Limb (tissue), 2 donors: Measurements from ENCODE around the gene PLIN1.

Experiments used
- DNase-seq, 2 donors: peaks; one replicate each; pipeline ENCODE4 v3.0.0-alpha.2; 2016; ENCODE audit errors: extremely low spot score in 2 of 2

PLIN1 gene

DNA sequence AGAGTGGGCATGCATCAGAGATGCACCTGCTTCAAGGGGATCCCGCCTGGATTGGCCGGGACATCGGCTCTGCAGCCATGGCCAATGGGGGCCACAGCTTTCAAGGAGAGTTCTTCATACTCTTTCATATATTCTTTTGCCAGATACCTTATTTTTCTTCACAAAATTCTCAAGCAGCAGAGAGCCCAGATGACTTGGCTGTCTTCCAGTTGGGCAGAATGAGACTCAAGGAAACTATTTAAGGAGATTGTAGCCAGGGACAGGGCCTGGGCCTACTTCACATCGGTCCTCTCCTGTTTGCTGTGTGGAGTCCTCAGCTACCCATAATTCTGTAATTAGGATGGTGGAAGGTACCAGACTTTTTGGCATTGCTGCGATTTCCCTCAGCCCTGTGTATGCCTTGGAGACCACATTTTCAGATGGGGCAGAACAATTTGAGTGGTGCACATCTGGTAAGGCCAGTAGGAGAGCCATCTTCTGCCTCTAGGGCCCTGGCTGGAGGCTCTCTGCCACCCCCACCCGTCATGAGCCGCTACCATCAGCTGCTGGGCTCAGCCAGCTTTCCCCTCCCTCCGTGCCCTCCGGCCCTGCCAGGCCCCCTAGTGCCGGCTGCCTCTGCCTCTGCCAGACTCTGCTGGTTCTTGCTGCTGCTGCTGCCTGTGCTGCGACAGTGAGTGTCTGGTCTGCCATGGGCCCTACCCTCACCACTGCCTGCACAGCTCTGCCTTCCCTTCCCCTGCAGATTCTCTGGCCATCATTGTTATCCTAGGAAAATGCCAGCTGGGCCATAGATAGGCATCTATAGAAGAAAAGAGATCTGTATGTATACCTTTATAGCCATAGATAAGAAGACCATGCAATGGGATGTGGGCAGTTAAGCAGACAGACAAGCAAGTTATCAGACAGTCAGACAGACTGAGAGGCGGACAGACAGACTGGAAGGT is 6.7 kb downstream of the PLIN1 start:
- no peak for DNase-seq

DNA sequence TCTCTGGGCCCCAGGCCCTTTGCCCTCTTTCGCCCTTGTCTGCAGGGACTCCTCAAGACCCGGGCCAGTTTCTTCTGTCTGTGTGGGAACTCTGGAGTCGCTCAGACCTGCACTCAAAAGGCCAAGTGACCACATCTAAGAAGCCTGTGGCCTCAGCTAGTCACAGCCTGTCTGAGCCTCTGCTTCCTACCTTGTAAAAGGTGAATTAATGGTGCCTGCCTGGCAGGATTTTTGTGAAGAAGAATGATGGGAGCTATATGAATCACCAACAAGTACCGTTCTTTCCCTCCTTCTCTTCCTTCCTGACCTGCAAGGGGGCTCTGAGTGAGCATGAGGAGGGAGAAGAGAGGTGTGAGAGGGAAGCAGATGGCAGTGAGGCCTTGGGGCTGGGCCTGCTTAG is 7.5 kb downstream of the PLIN1 start:
- DNase-seq = no peak

DNA sequence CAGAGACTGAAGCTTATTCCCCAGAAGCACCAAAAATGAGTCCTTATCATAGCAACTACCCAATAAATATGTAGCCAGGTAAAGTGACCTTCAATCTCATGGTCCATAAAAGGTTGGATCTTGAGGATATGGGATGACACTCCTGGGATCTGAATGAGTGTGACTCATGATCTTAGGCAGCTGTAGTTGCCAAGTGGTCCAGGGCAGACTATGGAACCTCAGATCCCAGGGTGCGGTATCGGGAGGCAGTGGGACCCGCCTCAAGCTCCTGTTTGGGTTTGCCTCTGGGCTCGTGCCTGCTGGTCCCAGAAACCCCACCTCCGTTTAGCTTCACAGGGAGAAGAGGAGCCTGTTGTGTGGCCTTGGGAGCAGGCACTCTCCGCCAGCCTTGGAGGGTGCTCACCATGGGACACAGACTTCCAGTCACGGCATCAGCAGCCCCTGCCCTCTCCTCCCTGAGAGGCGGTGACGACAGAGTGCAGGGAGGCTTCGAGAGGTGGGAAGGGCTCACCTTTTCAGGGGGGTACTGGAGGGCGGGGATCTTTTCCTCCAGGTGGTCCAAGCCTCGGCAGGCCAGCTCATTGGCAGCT is 8.1 kb downstream of the PLIN1 start:
- no peak for DNase-seq

DNA sequence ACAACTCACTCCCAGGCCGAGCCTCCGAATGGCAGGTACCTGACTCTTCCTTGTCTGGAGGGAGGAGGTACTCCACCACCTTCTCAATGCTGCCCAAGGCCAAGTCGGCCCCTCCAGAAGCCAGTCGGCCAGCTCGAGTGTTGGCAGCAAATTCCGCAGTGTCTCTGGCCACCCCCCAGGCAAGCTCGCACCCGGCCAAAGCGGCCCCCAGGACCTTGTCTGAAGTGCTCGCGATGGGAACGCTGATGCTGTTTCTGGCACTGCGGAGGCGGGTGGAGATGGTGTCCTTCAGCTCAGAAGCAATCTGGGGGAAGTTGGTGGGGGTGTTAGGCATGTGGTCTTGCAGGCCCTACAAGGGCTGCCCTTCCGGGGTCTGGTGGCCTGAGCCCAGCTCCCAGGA is 9.2 kb downstream of the PLIN1 start:
- DNase-seq = no peak

DNA sequence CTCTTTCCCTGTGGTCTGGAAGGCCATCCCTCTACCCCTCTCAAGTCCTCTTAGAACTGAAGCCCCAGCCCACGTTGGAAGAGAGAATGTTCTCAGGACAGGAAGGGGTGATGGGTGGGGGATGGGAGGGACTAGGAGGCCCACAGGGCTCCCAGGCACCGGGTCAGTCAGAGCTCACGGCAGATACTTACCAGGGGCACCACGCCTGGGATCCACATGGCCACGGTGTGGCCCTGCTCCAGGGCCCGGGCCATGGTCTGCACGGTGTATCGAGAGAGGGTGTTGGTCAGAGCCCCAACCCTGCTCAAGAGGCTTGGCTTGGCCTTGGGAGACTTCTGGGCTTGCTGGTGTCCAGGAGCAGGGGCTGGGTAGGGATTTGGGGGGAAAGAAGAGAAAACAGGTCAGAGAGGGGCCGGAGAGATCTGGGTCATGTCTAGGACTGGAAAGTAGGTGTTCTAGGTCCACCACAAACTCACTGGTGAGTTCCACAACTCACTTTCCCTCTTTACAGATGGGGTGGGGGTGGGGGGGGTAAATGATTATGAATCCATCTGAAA is 9.8 kb downstream of the PLIN1 start:
- DNase-seq = no peak

DNA sequence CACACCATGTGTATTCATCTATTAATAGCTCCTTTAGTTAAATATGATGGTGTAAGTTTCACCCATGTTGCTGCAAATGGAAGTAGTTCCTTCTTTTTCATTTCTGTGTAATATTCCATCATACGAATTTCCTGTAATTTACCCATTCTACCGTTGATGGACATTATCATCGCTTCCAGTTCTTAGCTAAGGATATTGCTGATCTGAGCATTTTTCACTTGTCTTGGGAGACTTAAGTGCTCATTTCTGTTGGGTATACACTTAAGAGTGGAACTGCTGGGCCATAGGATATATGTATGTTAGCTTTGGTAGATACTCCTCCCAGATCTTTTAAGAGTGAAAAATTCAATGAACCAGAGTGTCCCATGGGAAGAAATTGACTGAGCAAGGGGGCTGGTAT is 11.0 kb downstream of the PLIN1 start:
- no peak for DNase-seq

DNA sequence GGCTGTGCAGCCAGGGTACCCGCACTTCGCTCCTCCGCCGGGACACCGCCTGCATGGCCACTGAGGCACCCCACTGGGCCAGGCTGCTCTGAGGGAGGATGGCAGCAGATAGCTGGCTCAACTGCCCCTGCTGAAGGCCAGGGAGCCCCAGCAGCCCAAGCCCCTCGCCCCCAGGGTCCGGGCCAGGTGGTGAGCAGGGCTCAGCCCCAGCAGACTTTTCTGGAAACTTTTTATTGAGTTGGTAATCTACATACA is 11.5 kb downstream of the PLIN1 start:
- DNase-seq = no peak

DNA sequence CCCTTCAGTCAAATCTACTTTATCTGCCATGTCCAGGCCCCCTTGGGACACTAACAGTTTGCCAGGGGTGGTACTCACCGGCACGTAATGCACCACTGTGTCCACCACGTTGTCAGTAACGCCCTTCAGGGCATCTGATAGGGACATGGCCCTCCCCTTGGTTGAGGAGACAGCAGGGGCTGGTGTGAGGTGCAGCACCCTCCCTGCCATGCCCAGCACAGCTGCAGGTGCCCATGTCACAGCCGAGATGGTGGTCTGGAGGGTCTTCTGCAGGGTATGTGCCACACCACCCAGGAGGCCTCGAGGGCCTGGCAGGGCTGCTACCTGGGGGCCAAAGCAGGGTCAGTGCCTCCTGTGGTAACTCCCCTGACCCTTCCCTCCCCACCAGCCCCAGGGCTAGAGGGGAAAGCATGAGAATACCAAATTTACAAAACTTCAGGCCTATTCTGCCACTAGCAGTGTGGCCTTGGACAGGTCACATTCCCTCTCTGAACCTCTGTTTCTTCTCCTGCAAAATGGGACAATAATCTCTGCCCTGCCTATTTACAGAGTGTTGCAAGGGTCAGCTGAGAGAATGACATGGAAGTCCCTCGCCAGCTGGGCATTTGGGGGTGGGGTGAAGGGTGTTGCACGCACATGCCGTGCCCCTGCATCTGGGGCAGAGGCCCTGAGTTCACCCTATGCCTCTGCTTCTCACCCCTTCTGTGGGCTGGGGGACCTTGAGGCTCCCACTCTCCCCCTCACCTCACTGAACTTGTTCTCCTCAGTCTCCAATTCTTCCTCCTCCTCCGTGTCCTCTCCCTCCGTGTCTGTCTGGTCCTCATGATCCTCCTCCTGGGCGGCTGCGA is 12.1 kb downstream of the PLIN1 start:
- no peak for DNase-seq

DNA sequence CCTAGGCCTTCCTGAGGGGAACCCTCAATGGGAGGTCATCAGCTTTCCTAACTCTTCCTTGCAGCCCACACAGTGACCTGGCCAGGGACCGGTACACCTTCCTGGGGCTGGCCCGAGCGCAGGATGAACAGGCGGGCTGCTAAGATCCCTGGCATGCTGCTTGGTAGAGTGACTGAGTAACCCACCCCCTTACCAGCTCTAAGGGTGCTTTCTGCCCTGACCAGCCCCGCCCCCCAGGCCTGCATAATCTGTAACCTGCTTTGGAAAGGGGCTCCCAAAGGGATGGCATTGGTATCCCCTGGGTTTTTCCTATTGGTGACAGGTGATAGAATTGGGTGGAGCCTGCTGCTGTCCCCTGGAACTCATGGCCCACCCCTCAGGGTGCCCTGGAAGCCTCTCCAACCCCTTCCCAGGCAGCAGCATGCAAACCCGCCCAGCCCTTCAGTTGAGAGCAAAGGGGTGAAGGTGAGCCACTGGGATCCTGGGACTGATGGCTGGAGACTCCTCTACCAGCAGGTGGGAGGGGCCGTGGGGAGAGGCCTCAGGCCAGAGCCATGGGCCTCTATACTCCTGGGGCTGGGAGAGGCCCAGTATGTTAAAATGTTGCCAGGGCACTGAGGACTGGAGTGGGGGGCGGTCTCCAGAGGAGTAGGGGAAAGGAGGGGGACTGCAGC is 12.8 kb downstream of the PLIN1 start:
- no peak for DNase-seq

DNA sequence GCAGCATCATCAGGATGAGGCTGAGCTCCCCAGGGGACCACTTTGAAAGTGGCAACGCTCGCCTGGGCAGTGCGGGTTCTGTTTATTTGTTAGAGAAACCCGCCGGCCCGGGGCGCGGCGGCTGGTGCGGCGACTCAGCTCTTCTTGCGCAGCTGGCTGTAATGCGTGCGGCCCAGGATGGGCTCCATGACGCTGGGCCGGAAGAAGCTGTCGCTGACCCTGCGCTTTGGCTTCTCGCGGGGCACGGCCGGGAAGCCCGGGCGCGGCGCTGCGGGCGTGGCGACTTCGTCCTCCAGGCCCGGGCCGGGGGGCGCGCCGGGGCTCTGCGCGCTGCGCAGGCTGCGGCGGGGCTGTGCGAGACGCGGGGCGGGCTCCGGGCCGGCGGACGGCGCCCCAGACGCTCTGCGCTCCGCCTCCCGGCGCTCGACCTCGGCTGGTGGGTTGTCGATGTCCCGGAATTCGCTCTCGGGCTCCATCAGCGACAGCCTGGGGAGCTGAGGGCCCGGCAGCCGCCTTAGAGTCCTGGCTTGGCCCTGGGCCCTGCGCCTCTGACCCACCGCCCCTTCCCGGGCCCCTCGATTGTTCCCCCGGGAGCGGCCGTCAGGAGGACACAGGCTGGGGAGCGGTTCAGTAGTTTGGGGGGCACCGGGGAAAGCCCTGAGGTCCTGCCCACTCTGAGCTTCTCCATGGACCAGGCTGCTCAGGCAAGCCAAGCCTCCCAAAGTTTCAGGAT is 13.6 kb downstream of the PLIN1 start:
- DNase-seq = peak; percentile 49 to 76

DNA sequence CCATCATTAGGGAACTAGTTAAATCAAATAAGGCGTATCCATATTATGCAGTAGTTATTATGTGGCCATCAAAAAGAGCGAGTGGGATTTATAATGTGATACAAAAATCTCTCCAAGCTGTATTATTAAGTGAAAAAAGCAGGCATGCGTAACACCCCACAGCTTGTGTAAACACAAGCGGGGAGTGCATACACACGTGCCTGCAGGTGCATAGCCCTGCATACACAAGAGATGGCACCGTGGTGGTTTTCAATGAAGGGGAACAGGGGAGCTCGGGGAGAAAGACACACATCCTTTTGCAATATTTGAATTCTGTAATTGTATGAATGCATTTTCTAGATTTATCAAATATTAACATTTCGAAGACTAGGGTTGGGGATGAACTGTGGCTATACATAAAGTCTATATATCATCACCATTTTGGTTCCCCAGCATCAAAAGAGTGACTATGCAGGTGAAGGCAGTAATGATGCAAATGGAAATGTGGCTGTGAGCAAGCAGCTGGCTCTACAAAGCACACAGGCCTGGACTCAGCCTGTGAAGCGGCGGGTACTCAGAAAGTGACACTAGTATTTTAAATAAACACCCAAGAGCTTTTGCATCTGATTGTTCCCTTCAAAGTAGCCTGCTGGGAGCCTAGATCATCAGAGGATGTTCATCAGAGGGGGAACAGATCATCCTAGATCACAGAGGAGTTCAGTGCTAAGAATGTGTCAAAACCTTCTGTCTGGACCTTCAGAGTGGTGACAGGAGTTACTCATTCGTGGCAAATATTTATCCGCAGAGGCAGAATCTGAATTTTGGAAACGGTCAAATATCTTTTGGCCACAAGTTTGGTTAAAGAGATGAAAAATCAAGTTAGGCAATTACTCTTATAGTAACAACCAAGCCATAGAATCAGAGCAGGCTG is 14.5 kb downstream of the PLIN1 start:
- DNase-seq = no peak

DNA sequence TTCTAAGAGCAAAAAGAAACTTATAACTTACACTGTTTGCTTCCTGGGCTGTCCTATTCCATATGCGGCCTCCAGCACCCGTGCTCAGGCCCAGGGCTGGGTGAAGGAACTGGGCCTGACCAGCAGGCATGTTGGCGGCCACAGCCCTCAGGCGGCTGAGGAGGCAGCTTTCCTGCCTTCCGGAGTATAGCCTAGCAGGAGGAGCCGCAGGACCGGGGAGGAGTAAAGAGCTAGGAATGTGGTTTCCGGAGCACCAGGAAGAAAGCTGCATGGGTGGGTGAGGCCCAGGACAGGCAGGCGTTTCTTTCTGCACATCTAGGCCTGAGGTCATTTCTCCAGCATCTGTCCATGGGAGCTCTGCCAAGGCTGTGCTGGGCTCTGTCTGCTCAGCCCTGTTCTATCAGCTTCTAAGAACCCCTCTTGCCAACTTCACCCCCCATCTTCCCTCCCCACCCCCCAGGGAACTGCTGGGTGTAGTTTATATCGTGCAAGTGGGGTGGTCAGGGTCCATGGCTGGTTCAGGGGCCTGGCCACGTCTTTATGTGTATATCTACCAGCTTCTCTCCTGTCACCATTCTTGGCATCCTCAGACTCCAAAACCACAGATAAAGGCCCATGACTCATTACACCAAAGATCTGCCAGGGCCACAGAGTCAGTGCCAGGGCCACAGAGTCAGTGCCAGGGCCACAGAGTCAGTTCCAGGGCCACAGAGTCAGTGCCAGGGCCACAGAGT is 16.1 kb downstream of the PLIN1 start:
- DNase-seq = peak in 1 of 2 donors; percentile 35

DNA sequence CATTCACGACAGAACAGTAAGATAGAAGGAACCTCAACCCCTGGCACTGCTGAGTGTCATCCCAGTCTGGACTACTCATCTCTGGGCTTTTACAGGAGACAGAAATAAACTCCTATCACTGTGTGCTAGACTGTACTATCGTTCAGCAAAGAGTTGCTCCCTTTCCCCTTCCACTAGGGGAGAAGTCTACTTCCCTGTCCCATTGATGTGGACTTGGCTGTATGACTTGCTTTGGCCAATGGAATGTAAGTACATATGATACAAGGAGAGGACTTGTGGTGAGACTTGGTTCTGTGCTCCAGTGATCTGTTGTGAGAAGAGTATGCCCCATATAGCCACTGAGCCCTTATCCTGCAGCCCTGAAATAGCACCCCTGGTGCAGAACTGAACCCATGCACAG is 18.6 kb downstream of the PLIN1 start:
- DNase-seq = no peak

DNA sequence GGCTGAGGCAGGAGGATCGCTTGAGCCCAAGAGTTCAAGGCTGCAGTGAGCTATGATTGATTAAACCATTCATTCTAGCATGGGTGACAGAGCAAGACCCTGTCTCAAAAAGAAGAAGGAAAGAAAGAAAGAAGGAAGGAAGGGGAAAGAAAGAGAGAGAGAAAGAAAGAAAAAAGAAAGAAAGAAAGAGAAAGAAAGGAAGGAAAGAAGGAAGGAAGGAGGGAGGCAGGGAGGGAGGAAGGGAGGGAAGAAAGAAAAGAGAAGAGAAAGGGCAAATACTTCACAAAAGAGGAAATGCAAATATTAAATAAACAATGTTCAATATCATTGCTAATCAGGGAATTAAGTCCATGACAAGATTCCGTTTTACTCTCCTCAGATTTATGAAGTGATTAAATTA is 19.9 kb downstream of the PLIN1 start:
- no peak for DNase-seq

DNA sequence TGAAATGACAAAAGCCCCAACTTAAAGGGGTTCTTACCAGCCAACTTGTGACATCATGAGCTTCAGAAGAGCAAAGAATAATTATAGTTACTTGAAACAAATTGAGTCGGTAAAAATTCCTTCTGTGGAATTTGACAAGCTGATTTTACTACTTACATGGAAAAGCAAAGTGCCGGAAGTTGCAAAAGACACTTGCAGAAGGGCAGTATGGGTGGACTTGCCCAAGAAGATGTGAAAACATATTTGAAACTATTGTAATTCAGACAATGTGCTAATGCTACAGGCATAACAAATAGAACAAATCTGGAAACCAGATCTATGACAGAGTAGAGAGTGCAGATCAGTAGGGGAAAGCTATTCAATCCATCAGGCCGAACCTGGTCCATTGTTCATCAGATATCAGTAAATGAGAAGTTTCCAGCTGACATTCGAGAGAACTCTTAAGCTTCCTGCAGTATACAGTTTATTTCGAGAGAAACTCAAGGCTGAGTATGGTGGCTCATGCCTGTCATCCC is 21.4 kb downstream of the PLIN1 start:
- no peak for DNase-seq

DNA sequence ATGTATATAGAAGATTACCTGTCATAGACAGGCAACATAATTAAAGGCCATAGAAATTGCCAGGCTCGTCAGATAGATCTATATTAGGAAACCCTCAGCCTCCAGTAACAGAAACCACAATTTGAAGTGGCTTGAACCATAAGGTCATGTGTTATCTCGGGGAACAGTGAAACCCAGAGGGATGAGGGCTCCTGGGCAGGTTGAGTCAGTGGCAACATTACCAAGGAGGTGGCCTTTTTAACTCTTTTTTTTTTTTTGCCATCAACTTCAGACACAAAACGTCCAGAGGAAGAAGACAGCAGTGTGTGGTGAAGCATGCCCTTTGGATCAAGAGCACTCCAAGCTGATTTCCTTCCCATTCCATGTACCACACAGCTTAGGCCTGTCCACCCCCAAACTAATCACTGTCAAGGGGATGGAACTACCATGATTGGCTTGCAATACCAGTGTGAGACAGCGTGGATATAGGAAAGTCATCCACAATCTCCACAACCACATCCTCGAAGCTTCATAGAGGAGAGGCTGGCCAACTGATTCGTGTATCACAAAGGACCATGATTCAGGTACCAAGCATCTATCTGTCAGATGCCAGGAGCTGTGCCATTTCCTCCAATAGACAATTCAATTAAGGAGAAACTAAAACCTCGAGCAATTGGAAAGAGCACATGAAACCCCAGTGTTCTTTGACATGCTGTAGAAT is 22.9 kb downstream of the PLIN1 start:
- DNase-seq = no peak

DNA sequence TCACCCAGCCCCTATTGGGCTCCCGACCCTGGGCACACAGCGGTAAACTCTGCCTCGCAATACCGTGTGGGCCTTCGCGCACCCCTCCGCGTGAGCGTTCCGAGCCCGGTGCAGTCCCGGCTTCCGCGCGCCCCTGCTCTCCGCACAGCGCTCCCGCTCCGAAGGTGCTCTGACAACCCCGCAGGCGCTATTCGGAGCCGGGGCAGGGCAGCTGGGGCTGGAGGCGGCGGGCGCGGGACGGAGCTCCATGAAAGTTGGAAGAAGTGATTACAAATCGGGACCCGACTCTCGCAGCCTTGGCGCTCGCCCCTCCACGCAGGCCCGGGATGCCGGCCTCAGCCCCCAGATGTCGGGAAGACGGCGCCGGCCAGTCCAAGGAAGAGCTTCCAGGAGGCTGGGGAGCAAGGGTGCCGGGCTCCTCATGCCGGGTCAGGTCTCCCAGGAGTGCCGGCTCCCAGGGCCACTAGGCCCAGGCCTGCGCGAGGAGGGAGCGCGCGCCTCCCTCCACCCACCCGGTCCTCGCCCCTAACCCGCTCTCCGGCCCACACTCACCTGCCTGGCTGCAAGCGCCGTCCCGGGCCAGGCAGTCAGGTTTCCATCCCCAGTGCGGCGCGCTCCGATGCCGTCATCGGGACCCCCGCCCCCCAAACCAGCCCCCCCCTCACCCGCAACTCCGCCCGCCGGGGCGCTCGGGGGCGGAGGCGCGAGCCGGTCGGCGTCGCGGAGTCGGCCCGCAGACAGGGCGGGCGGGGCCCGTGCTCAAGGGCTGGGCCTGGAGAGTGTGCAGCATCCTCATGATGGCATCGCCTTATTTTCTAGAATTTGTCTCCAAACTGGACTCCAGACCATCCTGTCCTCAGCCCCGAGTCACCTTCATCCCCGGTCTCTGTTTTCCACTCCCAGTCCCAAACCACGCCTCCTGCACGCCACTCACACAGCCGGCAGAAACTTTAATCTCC is 24.0 kb downstream of the PLIN1 start, which contains the start of gene KIF7:
KIF7 (minus strand) TSS at position 621 of the 959 bp plus-strand sequence. CDS start 2,537 bp downstream, outside the sequence.
- peak; percentile 55 to 93 for DNase-seq
